ENCODE data around the gene DNAJC27. TPM values are rescaled to one million over a fixed set of nuclear protein-coding genes. Genes with fewer than 3 reads are reported as not detected.

DNAJC27 gene
- total RNA-seq, 1 experiment from 2014 or later = 5.1 TPM

- Histone ChIP-seq H3K9me2 (ENCODE audit: insufficient read depth) (no peaks in the 10 kb centered on the region), H3K27ac (no peak overlapping the region), H3K36me3 (ENCODE audit: low read depth) (no peaks in the 10 kb centered on the region), H4K20me1 (ENCODE audit: insufficient read depth) (no peaks in the 10 kb centered on the region), H3K27me3 (ENCODE audit: insufficient read depth, low read depth) (no peaks in the 10 kb centered on the region), H3K9me3 (ENCODE audit: insufficient read depth, low read depth) (0 out of 2 replicates have a peak, but pooled peaks cover 4% of the 10 kb centered on the region), H3K4me2 (no peak overlapping the region), H3F3A (ENCODE audit: insufficient read depth, low read depth) (no peaks in the 10 kb centered on the region), H2AFZ (no peak overlapping the region), H3K4me3 (no peak overlapping the region), H3K79me2 (ENCODE audit: low read depth) (no peaks in the 10 kb centered on the region), H3K4me1 (replicated peaks; ENCODE audit: insufficient read depth) (no peaks in the 10 kb centered on the region)
- ChIA-PET CTCF (no interaction called here), POLR2A (ENCODE audit: unreplicated experiment) (no interaction called here)
- intact Hi-C loops (cut with micrococcal nuclease; ENCODE audit: unreplicated experiment) = no loop called here
- TF ChIP-seq EZH2 (IDR thresholded peaks at IDR 0.05; ENCODE audit: low read depth) (no peak), CTCF (conservative IDR thresholded peaks at IDR 0.05) (no peak)
- DNase-seq = no peak
- no TSS peak for BruUV-seq (replicated peaks)
Observed at GRCh38 chr2:24985511-24985910, 13.8 kb upstream of the DNAJC27 start.

DNA sequence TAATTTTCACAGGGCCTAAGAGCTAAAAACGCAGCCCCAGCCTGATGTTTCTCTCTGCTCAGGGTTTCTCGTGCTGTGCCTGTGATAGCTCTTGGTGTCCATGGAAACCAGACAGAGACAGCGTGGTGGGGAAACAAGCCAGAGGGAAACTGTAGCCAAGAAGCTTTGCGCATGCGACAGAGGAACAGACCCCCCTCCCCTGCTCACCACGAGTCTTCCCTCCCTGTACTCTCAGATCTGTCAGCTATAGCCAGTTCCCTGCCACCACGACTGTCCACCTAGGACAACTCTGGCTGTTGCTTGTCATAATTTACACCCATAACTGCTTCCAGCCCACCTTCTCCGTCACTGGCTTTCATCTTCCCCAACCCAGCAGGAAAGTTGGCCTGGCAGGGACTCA is 13.2 kb upstream of the DNAJC27 start:
- Histone ChIP-seq H3K9me2 (ENCODE audit: insufficient read depth) (no peaks in the 10 kb centered on the region), H3K27ac (no peak overlapping the region), H3K4me3 (no peak overlapping the region), H3K79me2 (ENCODE audit: low read depth) (no peaks in the 10 kb centered on the region), H3K4me1 (replicated peaks; ENCODE audit: insufficient read depth) (no peaks in the 10 kb centered on the region), H3F3A (ENCODE audit: insufficient read depth, low read depth) (no peaks in the 10 kb centered on the region), H3K4me2 (no peak overlapping the region), H3K9me3 (ENCODE audit: insufficient read depth, low read depth) (no peaks in the 10 kb centered on the region), H3K27me3 (ENCODE audit: insufficient read depth, low read depth) (no peaks in the 10 kb centered on the region), H3K36me3 (ENCODE audit: low read depth) (no peaks in the 10 kb centered on the region), H4K20me1 (ENCODE audit: insufficient read depth) (no peaks in the 10 kb centered on the region), H2AFZ (no peak overlapping the region)
- intact Hi-C loops (cut with micrococcal nuclease; ENCODE audit: unreplicated experiment) = no loop called here
- BruUV-seq (replicated peaks) = no TSS peak
- TF ChIP-seq CTCF (conservative IDR thresholded peaks at IDR 0.05) (no peak), EZH2 (IDR thresholded peaks at IDR 0.05; ENCODE audit: low read depth) (no peak)
- CTCF ChIA-PET = no interaction called here
- DNase-seq = no peak
- POLR2A ChIA-PET (ENCODE audit: unreplicated experiment) = no interaction called here

DNA sequence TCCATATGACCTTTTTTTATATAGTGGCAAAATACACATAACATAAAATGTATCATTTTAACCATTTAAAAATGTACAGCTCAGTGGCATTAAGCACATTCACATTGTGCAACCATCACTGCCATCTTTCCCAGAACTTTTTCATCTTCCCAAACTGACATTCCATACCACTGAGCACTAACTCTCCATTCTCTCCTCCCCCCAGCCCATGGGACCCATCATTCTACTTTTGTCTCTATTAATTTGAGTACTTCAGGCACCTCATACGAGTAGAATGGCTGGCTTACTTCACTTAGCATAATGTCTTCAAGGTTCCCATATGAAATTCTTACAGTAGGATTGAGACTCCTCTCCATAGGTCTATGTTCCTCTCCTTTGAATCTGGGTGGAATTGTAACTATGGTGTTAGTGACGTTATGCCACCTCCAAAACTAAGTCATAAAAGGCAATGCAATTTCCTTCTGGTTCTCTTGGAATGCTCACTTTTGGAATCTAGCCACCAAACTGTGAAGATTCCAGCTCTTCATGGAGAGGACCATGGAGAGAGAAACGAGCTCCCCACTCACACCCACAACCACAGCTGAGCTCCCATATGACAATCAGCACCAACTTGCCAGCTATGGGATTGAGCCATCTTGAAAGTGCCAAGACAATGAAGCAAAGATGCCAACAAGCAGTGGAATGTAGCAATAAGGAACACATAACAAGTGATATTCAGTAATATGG is 9.8 kb upstream of the DNAJC27 start:
- H4K20me1 ChIP-seq (ENCODE audit: insufficient read depth) = no peaks in the 10 kb centered on the region
- H3K27ac ChIP-seq = no peak overlapping the region
- H3K79me2 ChIP-seq (ENCODE audit: low read depth) = no peaks in the 10 kb centered on the region
- POLR2A ChIA-PET (ENCODE audit: unreplicated experiment) = no interaction called here
- H3K4me1 ChIP-seq (replicated peaks; ENCODE audit: insufficient read depth) = no peaks in the 10 kb centered on the region
- no peaks in the 10 kb centered on the region for H3K9me2 ChIP-seq (ENCODE audit: insufficient read depth)
- BruUV-seq (replicated peaks) = no TSS peak
- no peaks in the 10 kb centered on the region for H3F3A ChIP-seq (ENCODE audit: insufficient read depth, low read depth)
- H3K9me3 ChIP-seq (ENCODE audit: insufficient read depth, low read depth) = no peaks in the 10 kb centered on the region
- H2AFZ ChIP-seq = no peak overlapping the region
- no peak for DNase-seq
- no peak overlapping the region for H3K4me2 ChIP-seq
- TF ChIP-seq EZH2 (IDR thresholded peaks at IDR 0.05; ENCODE audit: low read depth) (no peak), CTCF (conservative IDR thresholded peaks at IDR 0.05) (no peak)
- intact Hi-C loops (cut with micrococcal nuclease; ENCODE audit: unreplicated experiment) = no loop called here
- H3K4me3 ChIP-seq = no peak overlapping the region
- no peaks in the 10 kb centered on the region for H3K36me3 ChIP-seq (ENCODE audit: low read depth)
- H3K27me3 ChIP-seq (ENCODE audit: insufficient read depth, low read depth) = no peaks in the 10 kb centered on the region
- CTCF ChIA-PET = no interaction called here
